Activated naive CD8-positive, alpha-beta T cell treated with anti-CD3 and anti-CD28 coated beads for 36 hours (primary cell): ENCODE results near the gene KRTAP23-1. TPM values are rescaled to one million over a fixed set of nuclear protein-coding genes. Genes with fewer than 3 reads are reported as not detected.

Source experiments
- DNase-seq: peaks from one replicate; pipeline ENCODE4 v3.0.0; 2021
- H3K27ac Mint-ChIP-seq: one replicate; pipeline ENCODE4 v1.8.0; 2022; ENCODE audit warnings: mild to moderate bottlenecking, moderate library complexity, mixed read lengths
- H3K27me3 Mint-ChIP-seq: one replicate; pipeline ENCODE4 v1.8.0; 2022; ENCODE audit warnings: mild to moderate bottlenecking, mixed read lengths
- H3K36me3 Mint-ChIP-seq: one replicate; pipeline ENCODE4 v1.8.0; 2021; ENCODE audit warnings: mild to moderate bottlenecking, mixed read lengths
- H3K4me1 Mint-ChIP-seq: one replicate; pipeline ENCODE4 v1.8.0; 2021; ENCODE audit warnings: mixed read lengths
- H3K4me3 Mint-ChIP-seq: one replicate; pipeline ENCODE4 v1.8.0; 2022; ENCODE audit warnings: mild to moderate bottlenecking, moderate library complexity, mixed read lengths
- H3K9me3 Mint-ChIP-seq: one replicate; pipeline ENCODE4 v1.8.0; 2022; ENCODE audit warnings: mixed read lengths
- total RNA-seq, 2 experiments: library from RNA; stranded (reverse); gene quantifications; one replicate each; pipeline ENCODE4 v1.2.3, GENCODE V29; 2021

The KRTAP23-1 gene
- total RNA-seq = not detected

GRCh38 chr21:30348506-30348905 lies at the start of gene KRTAP23-1:
KRTAP23-1 (minus strand) TSS chr21:30348606; CDS start chr21:30348606, 0 bp downstream.
- no peak for DNase-seq
- Mint-ChIP-seq H3K4me3 (no peak within 1 kb of the TSS), H3K27me3 (no peaks in the 10 kb centered on the region), H3K36me3 (no peaks in the 10 kb centered on the region), H3K4me1 (no peaks in the 10 kb centered on the region), H3K9me3 (no peaks in the 10 kb centered on the region), H3K27ac (no peak within 1 kb of the TSS)

- H3K4me1 Mint-ChIP-seq = no peaks in the 10 kb centered on the region
- H3K4me3 Mint-ChIP-seq = no peak within 1 kb of the TSS
- H3K9me3 Mint-ChIP-seq = no peaks in the 10 kb centered on the region
- no peak within 1 kb of the TSS for H3K27ac Mint-ChIP-seq
- H3K27me3 Mint-ChIP-seq = no peaks in the 10 kb centered on the region
- no peaks in the 10 kb centered on the region for H3K36me3 Mint-ChIP-seq
- DNase-seq = no peak
Observed at GRCh38 chr21:30395731-30396130, 47.3 kb upstream of the KRTAP23-1 start, which contains the start of gene KRTAP13-1. KRTAP13-1 (plus strand) TSS chr21:30396031; CDS start chr21:30396087, 56 bp downstream.

GRCh38 chr21:30391492-30392025 lies 43.2 kb upstream of the KRTAP23-1 start:
- H3K36me3 Mint-ChIP-seq = no peaks in the 10 kb centered on the region
- H3K4me3 Mint-ChIP-seq = no peak overlapping the region
- H3K27me3 Mint-ChIP-seq = no peaks in the 10 kb centered on the region
- no peak for DNase-seq
- H3K9me3 Mint-ChIP-seq = peaks cover 3% of the 10 kb centered on the region
- no peak overlapping the region for H3K27ac Mint-ChIP-seq
- H3K4me1 Mint-ChIP-seq = no peaks in the 10 kb centered on the region

- no peaks in the 10 kb centered on the region for H3K36me3 Mint-ChIP-seq
- no peak overlapping the region for H3K4me3 Mint-ChIP-seq
- no peak for DNase-seq
- H3K4me1 Mint-ChIP-seq = no peaks in the 10 kb centered on the region
- H3K27me3 Mint-ChIP-seq = no peaks in the 10 kb centered on the region
- no peaks in the 10 kb centered on the region for H3K9me3 Mint-ChIP-seq
- H3K27ac Mint-ChIP-seq = no peak overlapping the region
Observed at GRCh38 chr21:30382201-30382600, 33.8 kb upstream of the KRTAP23-1 start.

- Mint-ChIP-seq H3K36me3 (no peaks in the 10 kb centered on the region), H3K27ac (no peak within 1 kb of the TSS), H3K4me3 (no peak within 1 kb of the TSS), H3K9me3 (peaks cover 1% of the 10 kb centered on the region), H3K4me1 (no peaks in the 10 kb centered on the region), H3K27me3 (peaks cover 13% of the 10 kb centered on the region)
- DNase-seq = no peak
Observed at GRCh38 chr21:30372139-30372770, 23.8 kb upstream of the KRTAP23-1 start, which contains the start of gene KRTAP13-2. KRTAP13-2 (minus strand) TSS chr21:30372271; CDS start chr21:30372213, 58 bp downstream.

GRCh38 chr21:30355906-30356305 lies 7.5 kb upstream of the KRTAP23-1 start:
- DNase-seq = no peak
- Mint-ChIP-seq H3K4me3 (no peak overlapping the region), H3K9me3 (no peaks in the 10 kb centered on the region), H3K4me1 (no peaks in the 10 kb centered on the region), H3K27ac (no peak overlapping the region), H3K27me3 (peaks cover 13% of the 10 kb centered on the region), H3K36me3 (no peaks in the 10 kb centered on the region)

GRCh38 chr21:30354308-30355005 lies 6.1 kb upstream of the KRTAP23-1 start:
- peaks cover 13% of the 10 kb centered on the region for H3K27me3 Mint-ChIP-seq
- no peak overlapping the region for H3K27ac Mint-ChIP-seq
- H3K9me3 Mint-ChIP-seq = no peaks in the 10 kb centered on the region
- no peak overlapping the region for H3K4me3 Mint-ChIP-seq
- no peaks in the 10 kb centered on the region for H3K36me3 Mint-ChIP-seq
- H3K4me1 Mint-ChIP-seq = no peaks in the 10 kb centered on the region
- no peak for DNase-seq

GRCh38 chr21:30351534-30351933 lies 3.1 kb upstream of the KRTAP23-1 start:
- Mint-ChIP-seq H3K4me1 (no peaks in the 10 kb centered on the region), H3K27ac (no peak overlapping the region), H3K9me3 (no peaks in the 10 kb centered on the region), H3K27me3 (peaks cover 11% of the 10 kb centered on the region), H3K4me3 (no peak overlapping the region), H3K36me3 (no peaks in the 10 kb centered on the region)
- no peak for DNase-seq

GRCh38 chr21:30349572-30349971 lies 1.2 kb upstream of the KRTAP23-1 start:
- H3K36me3 Mint-ChIP-seq = no peaks in the 10 kb centered on the region
- H3K4me1 Mint-ChIP-seq = no peaks in the 10 kb centered on the region
- H3K4me3 Mint-ChIP-seq = no peak overlapping the region
- no peak overlapping the region for H3K27ac Mint-ChIP-seq
- H3K9me3 Mint-ChIP-seq = no peaks in the 10 kb centered on the region
- no peak for DNase-seq
- H3K27me3 Mint-ChIP-seq = peaks cover 4% of the 10 kb centered on the region

GRCh38 chr21:30345014-30345413 lies 3.4 kb downstream of the KRTAP23-1 start:
- H3K27ac Mint-ChIP-seq = no peak overlapping the region
- H3K4me3 Mint-ChIP-seq = no peak overlapping the region
- no peaks in the 10 kb centered on the region for H3K36me3 Mint-ChIP-seq
- no peaks in the 10 kb centered on the region for H3K4me1 Mint-ChIP-seq
- no peak for DNase-seq
- H3K27me3 Mint-ChIP-seq = peaks cover 6% of the 10 kb centered on the region
- H3K9me3 Mint-ChIP-seq = no peaks in the 10 kb centered on the region

GRCh38 chr21:30340714-30341573 lies 7.5 kb downstream of the KRTAP23-1 start:
- Mint-ChIP-seq H3K27ac (no peak overlapping the region), H3K4me1 (no peaks in the 10 kb centered on the region), H3K4me3 (no peak overlapping the region), H3K27me3 (peaks cover 6% of the 10 kb centered on the region), H3K36me3 (no peaks in the 10 kb centered on the region), H3K9me3 (no peaks in the 10 kb centered on the region)
- no peak for DNase-seq

- no peaks in the 10 kb centered on the region for H3K9me3 Mint-ChIP-seq
- H3K27ac Mint-ChIP-seq = no peak overlapping the region
- no peaks in the 10 kb centered on the region for H3K4me1 Mint-ChIP-seq
- peaks cover 6% of the 10 kb centered on the region for H3K27me3 Mint-ChIP-seq
- DNase-seq = no peak
- H3K4me3 Mint-ChIP-seq = no peak overlapping the region
- H3K36me3 Mint-ChIP-seq = no peaks in the 10 kb centered on the region
Observed at GRCh38 chr21:30338717-30339116, 9.7 kb downstream of the KRTAP23-1 start.

GRCh38 chr21:30337772-30338171 lies 10.6 kb downstream of the KRTAP23-1 start:
- H3K27ac Mint-ChIP-seq = no peak overlapping the region
- DNase-seq = no peak
- H3K36me3 Mint-ChIP-seq = no peaks in the 10 kb centered on the region
- H3K27me3 Mint-ChIP-seq = peaks cover 6% of the 10 kb centered on the region
- H3K9me3 Mint-ChIP-seq = no peaks in the 10 kb centered on the region
- no peak overlapping the region for H3K4me3 Mint-ChIP-seq
- no peaks in the 10 kb centered on the region for H3K4me1 Mint-ChIP-seq

- Mint-ChIP-seq H3K27me3 (peaks cover 5% of the 10 kb centered on the region), H3K36me3 (no peaks in the 10 kb centered on the region), H3K4me3 (no peak within 1 kb of the TSS), H3K27ac (no peak within 1 kb of the TSS), H3K9me3 (no peaks in the 10 kb centered on the region), H3K4me1 (no peaks in the 10 kb centered on the region)
- no peak for DNase-seq
Observed at GRCh38 chr21:30337276-30337744, 11.1 kb downstream of the KRTAP23-1 start, which contains the start of gene KRTAP27-1. KRTAP27-1 (minus strand) TSS chr21:30337694; CDS start chr21:30337668, 26 bp downstream.

GRCh38 chr21:30336596-30336995 lies 11.8 kb downstream of the KRTAP23-1 start:
- Mint-ChIP-seq H3K27ac (no peak overlapping the region), H3K9me3 (no peaks in the 10 kb centered on the region), H3K27me3 (no peaks in the 10 kb centered on the region), H3K4me1 (no peaks in the 10 kb centered on the region), H3K36me3 (no peaks in the 10 kb centered on the region), H3K4me3 (no peak overlapping the region)
- no peak for DNase-seq
